ENCODE results near the gene ZNF750.

The ZNF750 gene

GRCh38 chr17:82781894-82782274 is 57.9 kb downstream of the ZNF750 start:
- POLR2A ChIA-PET, result no interaction called here
- H3K27ac ChIP-seq (ENCODE audit: extremely low read depth, low read depth, low read length), result peak overlapping the region; percentile 37; the same call in 1 of the 2 replicates
- no peak for TF ChIP-seq ZSCAN4 (tag by site-specific recombination; IDR thresholded peaks at IDR 0.05)
- TF ChIP-seq ZNF707 (tag by site-specific recombination; IDR thresholded peaks at IDR 0.05), result no peak
- TF ChIP-seq ZNF16 (tag by site-specific recombination; IDR thresholded peaks at IDR 0.05; ENCODE audit: low read depth), result no peak
- TF ChIP-seq ZNF350 (tag by site-specific recombination; IDR thresholded peaks at IDR 0.05), result no peak
- TF ChIP-seq ZNF600 (tag by site-specific recombination; IDR thresholded peaks at IDR 0.05), result no peak; the same call in 1 of the 2 replicates
- no peak for TF ChIP-seq ZNF510 (tag by site-specific recombination; IDR thresholded peaks at IDR 0.05; ENCODE audit: insufficient replicate concordance)
- no peak for TF ChIP-seq ZNF280D (tag by site-specific recombination; IDR thresholded peaks at IDR 0.05)
- no peak for TF ChIP-seq SP3 (tag by site-specific recombination; IDR thresholded peaks at IDR 0.05)
- no peak for TF ChIP-seq ZNF121 (tag by site-specific recombination; IDR thresholded peaks at IDR 0.05)
- no peak for TF ChIP-seq ZNF621 (tag by site-specific recombination; IDR thresholded peaks at IDR 0.05)
- TF ChIP-seq ZNF426 (tag by site-specific recombination; IDR thresholded peaks at IDR 0.05), result no peak
- TF ChIP-seq, protein P1, sequence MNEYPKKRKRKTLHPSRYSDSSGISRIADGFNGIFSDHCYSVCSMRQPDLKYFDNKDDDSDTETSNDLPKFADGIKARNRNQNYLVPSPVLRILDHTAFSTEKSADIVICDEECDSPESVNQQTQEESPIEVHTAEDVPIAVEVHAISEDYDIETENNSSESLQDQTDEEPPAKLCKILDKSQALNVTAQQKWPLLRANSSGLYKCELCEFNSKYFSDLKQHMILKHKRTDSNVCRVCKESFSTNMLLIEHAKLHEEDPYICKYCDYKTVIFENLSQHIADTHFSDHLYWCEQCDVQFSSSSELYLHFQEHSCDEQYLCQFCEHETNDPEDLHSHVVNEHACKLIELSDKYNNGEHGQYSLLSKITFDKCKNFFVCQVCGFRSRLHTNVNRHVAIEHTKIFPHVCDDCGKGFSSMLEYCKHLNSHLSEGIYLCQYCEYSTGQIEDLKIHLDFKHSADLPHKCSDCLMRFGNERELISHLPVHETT (tag by site-specific recombination; IDR thresholded peaks at IDR 0.05), result no peak
- no peak for TF ChIP-seq ZNF416 (tag by site-specific recombination; IDR thresholded peaks at IDR 0.05)
- TF ChIP-seq, protein P2, sequence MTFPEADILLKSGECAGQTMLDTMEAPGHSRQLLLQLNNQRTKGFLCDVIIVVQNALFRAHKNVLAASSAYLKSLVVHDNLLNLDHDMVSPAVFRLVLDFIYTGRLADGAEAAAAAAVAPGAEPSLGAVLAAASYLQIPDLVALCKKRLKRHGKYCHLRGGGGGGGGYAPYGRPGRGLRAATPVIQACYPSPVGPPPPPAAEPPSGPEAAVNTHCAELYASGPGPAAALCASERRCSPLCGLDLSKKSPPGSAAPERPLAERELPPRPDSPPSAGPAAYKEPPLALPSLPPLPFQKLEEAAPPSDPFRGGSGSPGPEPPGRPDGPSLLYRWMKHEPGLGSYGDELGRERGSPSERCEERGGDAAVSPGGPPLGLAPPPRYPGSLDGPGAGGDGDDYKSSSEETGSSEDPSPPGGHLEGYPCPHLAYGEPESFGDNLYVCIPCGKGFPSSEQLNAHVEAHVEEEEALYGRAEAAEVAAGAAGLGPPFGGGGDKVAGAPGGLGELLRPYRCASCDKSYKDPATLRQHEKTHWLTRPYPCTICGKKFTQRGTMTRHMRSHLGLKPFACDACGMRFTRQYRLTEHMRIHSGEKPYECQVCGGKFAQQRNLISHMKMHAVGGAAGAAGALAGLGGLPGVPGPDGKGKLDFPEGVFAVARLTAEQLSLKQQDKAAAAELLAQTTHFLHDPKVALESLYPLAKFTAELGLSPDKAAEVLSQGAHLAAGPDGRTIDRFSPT (tag by site-specific recombination; IDR thresholded peaks at IDR 0.05), result no peak
- TF ChIP-seq REST (tag by site-specific recombination; IDR thresholded peaks at IDR 0.05), result no peak
- no peak for TF ChIP-seq MYNN (tag by site-specific recombination; IDR thresholded peaks at IDR 0.05; ENCODE audit: borderline replicate concordance)
- TF ChIP-seq GLI4 (tag by site-specific recombination; IDR thresholded peaks at IDR 0.05), result no peak
- TF ChIP-seq ZBTB6 (tag by site-specific recombination; IDR thresholded peaks at IDR 0.05), result no peak
- no peak for TF ChIP-seq ZEB2 (tag by site-specific recombination; IDR thresholded peaks at IDR 0.05)
- TF ChIP-seq ZNF544 (tag by site-specific recombination; IDR thresholded peaks at IDR 0.05), result no peak
- TF ChIP-seq PRDM10 (tag by site-specific recombination; IDR thresholded peaks at IDR 0.05), result no peak; the same call in 1 of the 2 replicates
- TF ChIP-seq ZNF654 (tag by site-specific recombination; IDR thresholded peaks at IDR 0.05; ENCODE audit: low read depth), result peak; percentile 98

More at GRCh38 chr17:82781894-82782274, 57.9 kb downstream of the ZNF750 start:
- Histone ChIP-seq H3K9me3 (ENCODE audit: control insufficient read depth, insufficient read depth, low read depth, low read length) (no peaks in the 10 kb centered on the region), H3K4me1 (ENCODE audit: control insufficient read depth, insufficient read depth, low read length) (no peaks in the 10 kb centered on the region), H3K36me3 (ENCODE audit: control insufficient read depth in 2 of 2, insufficient read depth in 1 of 2, low read length in 2 of 2) (peaks cover 19 to 39% of the 10 kb centered on the region in 2 experiments; a peak in 2 of 3 replicates), H3K4me3 (ENCODE audit: low read depth, low read length) (no peak overlapping the region)
- CTCF ChIA-PET, result interaction anchor here (0.6 to 2.1 kb wide), 31 partner anchors 9 to 422 kb away, joined by 3 to 16 read pairs (median 4); no protein-coding TSS in a partner anchor

All from HEK293 (cell line).